Esophagus muscularis mucosa (tissue), 4 donors: ENCODE measurements around the gene NT5DC2.

Source experiments
- EP300 ChIP-seq: sonication (generic); formaldehyde crosslinking; IDR thresholded peaks from one replicate; pipeline ENCODE4 v1.6.1; 2017; ENCODE audit warnings: antibody characterized with exemption
- POLR2A ChIP-seq: fragments of 450-650 bp; IDR thresholded peaks from one replicate; pipeline ENCODE4 v1.6.1; 2017; ENCODE audit warnings: antibody characterized with exemption, moderate library complexity, mild to moderate bottlenecking, low read depth
- POLR2AphosphoS5 ChIP-seq, 2 donors: sonication (generic); formaldehyde crosslinking; IDR thresholded peaks; one replicate each; pipeline ENCODE4 v1.6.1; 2017; ENCODE audit warnings: antibody characterized with exemption in 2 of 2
- TF ChIP-seq, protein P1 (sequence below), 3 experiments: fragments of 200-600 bp in 2 of 3; fragments of 450-650 bp in 1 of 3; sonication (generic) in 2 of 3; IDR thresholded peaks; one replicate each; pipeline ENCODE4 v1.5.1; 2017 to 2019; ENCODE audit warnings: antibody characterized with exemption in 3 of 3, mild to moderate bottlenecking in 2 of 3, moderate library complexity in 1 of 3

DNA sequence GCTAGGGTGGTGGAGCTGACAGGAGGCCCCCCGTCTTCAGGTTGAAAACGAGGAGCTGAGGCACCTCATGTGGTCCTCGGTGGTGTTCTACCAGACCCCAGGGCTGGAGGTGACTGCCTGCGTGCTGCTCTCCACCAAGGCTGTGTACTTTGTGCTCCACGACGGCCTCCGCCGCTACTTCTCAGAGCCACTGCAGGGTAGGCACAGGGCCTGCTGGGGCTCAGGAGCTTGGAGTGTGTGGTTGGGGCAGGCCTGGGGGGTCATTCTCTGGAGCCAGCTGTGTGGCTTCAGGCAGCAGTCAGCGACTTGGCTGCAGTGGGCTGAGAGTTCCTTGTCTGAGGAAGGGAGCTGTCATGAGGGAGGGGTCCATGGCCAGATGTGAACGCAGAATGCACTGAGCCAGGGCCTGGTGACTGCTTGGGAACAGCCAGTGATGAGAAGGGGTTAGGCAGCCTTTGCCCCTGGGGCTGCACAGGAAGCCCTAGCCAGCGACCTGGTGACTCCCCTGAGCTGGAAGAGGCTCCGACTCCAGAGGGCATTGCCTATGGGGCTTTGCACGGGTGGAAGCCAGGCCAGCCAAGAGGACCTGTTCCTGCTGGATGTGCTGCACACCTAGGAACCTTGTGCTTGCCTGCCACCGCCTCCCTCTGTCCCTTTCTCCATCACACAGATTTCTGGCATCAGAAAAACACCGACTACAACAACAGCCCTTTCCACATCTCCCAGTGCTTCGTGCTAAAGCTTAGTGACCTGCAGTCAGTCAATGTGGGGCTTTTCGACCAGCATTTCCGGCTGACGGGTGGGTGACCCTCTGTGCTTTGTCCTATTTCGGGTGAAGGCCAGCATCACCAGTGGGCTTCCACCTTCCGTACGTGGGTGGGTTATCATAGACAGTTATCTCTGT is 43.4 kb downstream of the NT5DC2 start:
- TF ChIP-seq, protein P1, sequence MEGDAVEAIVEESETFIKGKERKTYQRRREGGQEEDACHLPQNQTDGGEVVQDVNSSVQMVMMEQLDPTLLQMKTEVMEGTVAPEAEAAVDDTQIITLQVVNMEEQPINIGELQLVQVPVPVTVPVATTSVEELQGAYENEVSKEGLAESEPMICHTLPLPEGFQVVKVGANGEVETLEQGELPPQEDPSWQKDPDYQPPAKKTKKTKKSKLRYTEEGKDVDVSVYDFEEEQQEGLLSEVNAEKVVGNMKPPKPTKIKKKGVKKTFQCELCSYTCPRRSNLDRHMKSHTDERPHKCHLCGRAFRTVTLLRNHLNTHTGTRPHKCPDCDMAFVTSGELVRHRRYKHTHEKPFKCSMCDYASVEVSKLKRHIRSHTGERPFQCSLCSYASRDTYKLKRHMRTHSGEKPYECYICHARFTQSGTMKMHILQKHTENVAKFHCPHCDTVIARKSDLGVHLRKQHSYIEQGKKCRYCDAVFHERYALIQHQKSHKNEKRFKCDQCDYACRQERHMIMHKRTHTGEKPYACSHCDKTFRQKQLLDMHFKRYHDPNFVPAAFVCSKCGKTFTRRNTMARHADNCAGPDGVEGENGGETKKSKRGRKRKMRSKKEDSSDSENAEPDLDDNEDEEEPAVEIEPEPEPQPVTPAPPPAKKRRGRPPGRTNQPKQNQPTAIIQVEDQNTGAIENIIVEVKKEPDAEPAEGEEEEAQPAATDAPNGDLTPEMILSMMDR (IDR thresholded peaks at IDR 0.05), result no peak
- no peak for TF ChIP-seq POLR2A
- TF ChIP-seq POLR2AphosphoS5 (IDR thresholded peaks at IDR 0.05), result no peak
- TF ChIP-seq EP300, result no peak
